DMS153 (cell line): ENCODE data around the gene REEP6.
"Not testable (repeated sequence)": the region's sequence is repeated elsewhere in the genome, so short reads cannot be mapped to it uniquely, and the experiment has no call there.

Experiments
- DNase-seq: peaks from one replicate; lab custom pipeline; 2025; lab: John Stamatoyannopoulos, UW

Gene REEP6

DNA sequence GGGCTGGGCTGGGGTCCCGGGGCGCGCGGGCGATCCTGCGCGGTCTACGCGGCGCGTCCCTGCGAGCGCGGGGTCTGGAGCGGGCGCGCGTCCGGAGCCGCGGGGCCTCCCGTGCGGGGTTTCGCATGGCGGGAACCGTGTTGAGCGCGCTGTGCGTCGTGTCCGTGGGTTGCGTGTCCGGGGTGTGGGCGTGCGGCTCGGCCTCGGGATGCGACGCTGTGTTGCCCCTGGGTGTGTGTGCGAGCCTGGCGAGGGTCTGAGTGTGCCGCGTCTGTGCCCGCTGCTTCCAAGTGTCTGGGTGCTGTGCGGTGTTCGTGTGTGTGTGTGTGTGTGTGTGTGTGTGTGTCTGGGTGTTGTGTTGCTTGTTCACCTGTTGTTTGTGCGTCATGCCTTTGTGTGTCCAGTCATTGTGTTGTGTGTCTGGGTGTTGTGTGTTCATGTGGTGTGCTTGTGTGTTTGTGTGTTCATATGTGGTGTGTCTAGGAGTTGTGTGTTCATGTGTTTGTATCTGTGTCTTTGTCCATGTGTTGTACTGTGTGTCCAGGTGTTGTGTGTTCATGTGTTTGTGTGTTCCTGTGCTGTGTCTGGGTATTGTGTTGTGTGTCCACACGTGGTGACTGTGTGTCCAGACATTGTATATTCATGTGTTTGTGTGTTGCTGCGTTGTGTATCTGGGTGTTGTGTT is 33.4 kb downstream of the REEP6 start:
- no peak for DNase-seq

DNA sequence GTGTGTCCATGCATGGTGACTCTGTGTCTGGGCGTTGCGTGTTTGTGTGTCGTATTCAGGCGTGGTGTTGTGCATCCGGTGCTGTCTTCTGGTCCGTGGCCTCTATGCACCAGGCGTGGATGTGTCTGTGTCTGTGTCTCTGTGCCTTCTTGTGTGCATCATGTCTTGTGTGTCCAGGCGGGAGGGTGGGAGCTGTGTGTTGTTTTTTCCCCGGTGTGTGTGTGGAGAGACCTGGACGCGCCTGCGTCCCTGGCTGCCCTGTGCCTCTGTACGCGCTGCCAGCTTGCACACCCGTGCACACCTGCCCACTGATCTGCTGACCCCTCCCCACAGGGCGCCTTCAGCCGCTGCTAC is 34.0 kb downstream of the REEP6 start:
- no peak for DNase-seq

DNA sequence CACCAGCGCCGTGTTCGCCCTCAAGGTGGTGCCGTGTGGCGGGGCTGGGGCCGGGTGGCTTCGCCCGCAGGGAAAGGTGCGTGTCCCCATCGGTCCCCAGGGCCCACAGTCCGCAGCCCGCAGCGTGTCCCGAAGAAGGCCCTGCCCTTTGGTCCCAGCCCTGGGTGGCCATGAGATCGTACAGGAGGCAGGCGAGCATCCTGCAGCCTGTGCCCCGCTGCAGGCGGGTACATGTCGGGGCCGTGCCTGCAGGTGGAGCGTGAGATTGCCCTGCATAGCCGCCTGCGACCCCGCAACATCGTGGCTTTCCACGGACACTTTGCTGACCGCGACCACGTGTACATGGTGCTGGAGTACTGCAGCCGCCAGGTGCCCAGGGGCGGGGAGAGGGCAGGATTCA is 34.4 kb downstream of the REEP6 start:
- DNase-seq: no peak

DNA sequence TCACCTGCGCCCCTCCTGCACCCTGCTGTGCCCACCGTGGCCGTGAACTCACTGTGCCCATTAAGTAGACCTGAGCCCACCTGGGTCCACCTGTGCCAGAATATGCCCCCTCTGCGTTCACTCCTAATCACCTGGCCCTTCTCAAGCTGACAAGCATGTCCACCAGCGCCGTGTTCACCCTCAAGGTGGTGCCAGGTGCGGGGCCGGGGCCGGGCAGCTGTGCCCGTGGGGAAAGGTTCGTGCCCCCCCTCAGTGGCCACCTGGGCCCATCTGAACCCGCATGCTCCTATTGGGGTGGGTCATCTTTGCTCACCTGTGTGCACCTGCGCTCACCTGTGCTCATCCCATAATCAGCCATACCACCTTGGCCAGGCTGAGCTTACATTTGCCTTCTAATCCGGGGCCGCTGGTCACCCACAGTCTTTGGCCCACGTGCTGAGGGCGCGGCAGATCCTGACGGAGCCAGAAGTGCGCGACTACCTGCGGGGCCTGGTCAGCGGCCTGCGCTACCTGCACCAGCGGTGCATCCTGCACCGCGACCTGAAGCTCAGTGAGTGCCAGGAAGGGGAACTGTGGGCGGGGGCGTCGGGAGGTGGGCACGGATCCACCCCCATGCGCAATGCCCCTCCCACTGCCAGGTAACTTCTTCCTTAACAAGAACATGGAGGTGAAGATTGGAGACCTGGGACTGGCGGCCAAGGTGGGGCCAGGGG is 35.2 kb downstream of the REEP6 start:
- no peak for DNase-seq

DNA sequence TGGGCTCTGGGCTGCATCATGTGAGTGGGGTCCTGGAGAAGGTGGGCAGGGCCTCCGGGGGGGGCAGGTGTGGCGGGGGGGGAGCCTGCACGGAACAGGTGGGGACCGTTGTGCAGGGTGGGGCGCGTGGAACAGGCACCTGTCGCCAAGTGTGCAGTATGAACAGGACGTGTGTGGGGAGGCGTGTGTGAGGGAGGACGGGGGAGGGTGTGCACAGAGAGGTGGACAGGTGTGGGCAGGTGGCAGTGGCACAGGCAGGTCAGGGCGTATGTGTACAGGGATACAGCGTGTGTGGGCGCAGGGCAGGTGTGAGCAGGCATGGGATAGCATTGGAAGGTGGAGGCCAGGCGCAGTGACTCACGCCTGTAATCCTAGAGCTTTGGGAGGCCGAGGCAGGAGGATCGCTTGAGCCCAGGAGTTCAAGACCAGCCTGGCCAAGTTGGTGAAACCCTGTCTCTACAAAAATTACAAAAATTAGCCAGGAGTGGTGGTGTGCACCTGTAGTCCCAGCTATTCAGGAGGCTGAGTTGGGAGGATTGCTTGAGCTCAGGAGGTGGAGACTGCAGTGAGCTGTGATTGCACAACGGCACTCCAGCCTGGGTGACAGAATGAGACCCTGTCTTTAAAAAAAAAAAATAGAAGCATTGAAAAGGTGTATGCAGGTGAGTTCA is 36.1 kb downstream of the REEP6 start:
- no peak for DNase-seq

DNA sequence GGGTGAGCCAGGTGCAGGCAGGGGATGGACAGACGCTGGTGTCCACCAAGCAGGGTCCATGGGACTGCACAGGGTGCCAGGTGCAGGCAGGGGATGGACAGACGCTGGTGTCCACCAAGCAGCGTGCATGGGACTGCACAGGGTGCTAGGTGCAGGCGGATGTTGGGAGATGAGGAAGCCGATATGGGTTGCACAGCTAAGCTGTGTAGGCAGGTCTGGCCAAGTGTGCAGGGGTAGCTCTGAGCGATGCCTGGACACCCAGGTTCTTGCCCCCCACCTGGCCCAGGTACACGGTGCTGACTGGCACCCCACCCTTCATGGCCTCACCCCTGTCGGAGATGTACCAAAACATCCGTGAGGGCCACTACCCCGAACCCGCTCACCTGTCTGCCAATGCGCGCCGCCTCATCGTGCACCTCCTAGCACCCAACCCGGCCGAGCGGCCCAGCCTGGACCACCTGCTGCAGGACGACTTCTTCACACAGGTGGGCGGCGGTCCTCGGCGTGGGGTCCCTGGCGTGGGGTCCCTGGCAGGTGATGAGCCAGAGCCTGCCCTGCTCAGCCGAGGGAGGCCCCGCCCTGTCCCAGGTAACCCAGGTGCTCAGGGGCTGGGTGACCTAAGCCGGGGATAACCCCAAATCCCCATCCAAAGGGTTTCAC is 36.8 kb downstream of the REEP6 start:
- no peak for DNase-seq

DNA sequence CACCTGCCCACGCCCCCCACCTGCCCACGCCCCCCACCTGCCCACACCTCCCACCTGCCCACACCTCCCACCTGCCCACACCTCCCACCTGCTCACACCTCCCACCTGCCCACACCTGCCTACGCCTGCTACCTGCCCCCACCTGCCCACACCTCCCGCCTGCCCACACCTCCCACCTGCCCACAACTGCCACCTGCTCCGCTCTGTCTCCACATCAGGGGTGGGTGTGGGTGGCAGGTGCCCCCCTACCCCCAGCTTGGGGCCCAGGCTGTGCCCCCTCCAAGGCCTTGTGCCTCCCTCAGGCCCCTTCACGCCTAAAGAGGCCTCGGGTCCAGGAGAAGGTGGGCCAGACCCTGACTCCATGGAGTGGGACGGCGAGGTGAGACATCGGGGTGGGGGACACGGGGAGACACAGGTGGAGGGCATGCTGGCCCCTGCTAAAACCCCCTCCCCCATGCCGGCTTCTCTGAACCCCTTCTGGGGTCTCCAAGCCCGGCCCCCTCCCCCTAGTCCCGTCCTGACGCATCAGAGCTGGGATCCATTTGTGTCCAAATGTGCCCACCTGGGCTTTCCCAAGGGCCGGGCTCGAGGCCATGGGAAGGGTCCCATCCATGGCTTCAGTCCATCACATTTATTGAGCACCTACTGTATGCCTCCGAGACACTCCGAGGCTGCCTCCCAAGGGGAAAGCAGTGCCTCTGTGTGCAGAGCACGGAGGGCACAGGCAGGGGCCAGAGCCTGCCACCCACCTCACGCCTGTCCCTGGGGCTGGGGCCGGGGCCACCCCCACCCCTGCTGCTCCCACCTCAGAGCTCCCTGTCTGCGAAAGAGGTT is 37.8 kb downstream of the REEP6 start:
- no peak for DNase-seq

DNA sequence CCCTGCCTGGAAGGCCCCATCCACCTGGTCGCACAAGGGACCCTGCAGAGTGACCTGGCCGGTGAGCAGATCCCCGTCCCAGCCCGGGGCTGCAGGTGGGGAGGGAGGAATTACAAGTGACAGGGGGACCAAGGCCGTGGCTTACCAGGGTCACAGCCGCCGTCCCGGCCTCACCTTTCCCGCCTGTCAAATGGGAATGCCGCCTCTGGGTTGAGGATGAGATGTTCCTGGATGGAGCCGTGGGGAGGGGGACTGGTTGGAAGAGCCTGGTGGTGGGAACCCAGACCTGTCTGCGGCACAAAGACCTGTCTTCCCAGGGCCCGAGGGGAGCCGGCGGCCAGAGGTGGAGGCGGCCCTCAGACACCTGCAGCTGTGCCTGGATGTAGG is 38.4 kb downstream of the REEP6 start:
- DNase-seq: no peak

DNA sequence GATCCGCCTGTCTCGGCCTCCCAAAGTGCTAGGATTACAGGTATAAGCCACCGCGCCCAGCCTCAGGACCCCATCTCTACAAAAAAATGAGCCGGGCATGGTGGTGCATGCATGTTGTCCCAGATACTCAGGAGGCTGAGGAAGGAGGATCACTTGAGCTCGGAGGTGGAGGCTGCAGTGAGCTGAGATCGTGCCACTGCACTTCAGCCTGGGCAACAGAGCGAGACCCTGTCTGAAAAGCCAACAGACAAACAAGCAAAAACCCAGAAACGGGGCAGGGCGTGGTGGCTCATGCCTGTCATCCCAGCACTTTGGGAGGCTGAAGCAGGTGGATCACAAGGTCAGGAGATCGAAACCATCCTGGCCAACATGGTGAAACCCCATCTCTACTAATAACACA is 39.9 kb downstream of the REEP6 start:
- DNase-seq: not testable (repeated sequence)

DNA sequence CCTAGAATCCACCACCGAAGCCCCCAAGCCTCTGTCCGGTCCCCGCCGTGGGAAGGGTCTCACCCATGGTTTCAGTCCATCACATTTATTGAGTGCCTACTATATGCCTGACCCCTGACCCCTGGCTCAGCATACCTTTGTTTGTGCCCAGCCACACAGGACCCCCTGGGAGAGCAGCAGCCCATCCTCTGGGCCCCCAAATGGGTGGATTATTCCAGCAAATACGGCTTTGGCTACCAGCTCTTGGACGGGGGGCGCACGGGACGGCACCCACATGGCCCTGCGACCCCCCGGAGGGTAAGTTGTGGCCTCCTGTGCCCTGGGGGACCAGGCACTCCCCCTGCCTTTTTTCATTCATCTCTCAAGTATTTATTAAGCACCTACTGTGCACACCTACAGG is 40.6 kb downstream of the REEP6 start:
- DNase-seq: no peak

DNA sequence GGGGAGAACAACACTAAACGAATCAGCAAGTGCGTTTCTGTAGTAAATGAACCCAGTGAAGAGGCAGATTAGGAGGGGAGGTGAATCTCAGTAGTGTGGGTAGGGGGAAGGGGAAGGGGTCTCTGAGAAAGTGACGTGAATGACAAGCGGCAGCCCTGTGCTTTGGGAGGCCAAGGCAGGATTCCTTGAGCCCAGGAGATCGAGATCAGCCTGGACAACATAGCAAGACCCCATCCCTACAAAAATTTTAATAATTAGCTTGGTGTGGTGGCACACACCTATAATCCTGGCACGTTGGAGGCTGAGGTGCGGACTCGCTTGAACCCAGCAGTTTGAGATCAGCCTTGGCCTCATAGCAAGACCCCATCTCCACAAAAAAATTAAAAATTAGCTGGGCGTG is 41.0 kb downstream of the REEP6 start:
- DNase-seq: no peak

DNA sequence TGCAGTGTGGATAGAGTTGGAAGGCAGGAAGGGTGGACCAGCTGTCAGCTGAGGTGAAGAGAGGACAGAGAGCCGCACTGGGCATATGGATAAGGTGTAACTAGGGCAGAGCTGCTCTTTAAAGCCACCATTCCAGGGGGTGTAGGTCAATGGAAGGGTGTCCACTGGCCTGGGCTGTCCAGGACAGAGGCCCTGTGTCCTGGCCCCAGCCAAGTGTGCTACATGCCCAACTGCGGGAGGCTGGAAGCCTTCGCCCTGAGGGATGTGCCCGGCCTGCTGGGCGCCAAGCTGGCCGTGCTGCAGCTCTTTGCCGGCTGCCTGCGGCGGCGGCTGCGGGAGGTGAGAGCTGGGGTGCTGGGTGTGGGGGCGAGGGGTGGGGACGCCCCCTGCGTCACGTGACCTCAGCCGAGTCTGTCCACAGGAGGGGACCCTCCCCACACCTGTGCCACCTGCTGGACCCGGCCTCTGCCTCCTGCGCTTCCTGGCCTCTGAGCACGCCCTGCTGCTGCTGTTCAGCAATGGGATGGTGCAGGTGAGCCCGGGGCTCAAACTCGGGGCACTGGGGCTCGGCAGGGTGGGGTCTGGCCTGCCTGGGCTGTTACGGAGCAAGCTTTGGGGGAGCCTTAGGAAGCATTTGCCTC is 42.6 kb downstream of the REEP6 start:
- no peak for DNase-seq

DNA sequence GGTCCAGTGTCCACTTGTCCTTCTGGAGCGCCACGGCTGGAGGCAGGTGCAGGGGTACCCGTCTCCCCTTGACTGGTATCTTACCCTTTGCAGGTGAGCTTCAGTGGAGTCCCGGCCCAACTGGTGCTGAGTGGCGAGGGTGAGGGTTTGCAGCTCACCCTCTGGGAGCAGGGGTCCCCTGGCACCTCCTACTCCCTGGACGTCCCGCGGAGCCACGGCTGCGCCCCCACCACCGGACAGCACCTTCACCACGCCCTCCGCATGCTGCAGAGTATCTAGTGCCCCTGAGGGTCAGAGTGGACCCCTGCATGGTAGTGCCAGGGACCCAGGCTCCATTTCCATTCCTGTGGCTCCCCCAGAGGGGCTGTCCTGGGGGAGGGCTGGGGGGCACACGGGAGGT is 44.0 kb downstream of the REEP6 start:
- no peak for DNase-seq

DNA sequence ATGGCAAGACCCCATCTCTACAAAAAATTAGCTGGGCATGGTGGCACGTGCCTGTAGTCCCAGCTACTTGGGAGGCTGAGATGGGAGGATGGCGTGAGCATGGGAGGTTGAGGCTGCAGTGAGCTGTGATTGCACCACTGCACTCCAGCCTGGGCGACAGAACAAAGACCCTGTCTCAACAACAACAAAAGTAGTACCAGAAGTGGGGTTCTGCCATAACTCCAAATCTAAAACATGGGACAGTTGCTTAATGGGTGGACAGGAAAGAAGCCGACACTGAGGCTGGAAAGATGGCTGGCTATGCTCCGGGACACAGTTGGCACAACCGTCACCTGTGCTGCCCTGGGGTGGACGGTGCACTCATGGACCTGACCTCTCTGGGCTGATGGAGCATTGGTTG is 44.7 kb downstream of the REEP6 start:
- not testable (repeated sequence) for DNase-seq

DNA sequence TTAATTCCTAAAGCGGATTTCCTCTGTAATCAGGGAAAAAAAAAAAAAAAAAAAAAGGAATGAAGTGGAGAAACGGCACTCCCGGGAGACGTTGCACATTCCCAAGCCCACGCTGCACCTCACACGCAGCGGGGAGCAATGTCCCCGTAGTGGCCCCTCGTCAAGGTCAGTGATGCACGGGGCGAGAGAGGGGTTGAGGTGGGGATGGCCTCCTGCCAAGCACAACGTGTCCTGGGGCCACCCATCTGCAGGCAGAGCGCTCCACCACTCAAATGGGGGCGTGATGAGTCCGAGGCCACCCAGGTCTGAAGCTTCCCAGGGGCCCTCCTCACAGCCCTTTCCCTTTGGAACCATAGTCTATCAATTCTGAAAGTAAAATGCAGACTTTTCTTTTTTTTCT is 48.0 kb downstream of the REEP6 start:
- DNase-seq: no peak

DNA sequence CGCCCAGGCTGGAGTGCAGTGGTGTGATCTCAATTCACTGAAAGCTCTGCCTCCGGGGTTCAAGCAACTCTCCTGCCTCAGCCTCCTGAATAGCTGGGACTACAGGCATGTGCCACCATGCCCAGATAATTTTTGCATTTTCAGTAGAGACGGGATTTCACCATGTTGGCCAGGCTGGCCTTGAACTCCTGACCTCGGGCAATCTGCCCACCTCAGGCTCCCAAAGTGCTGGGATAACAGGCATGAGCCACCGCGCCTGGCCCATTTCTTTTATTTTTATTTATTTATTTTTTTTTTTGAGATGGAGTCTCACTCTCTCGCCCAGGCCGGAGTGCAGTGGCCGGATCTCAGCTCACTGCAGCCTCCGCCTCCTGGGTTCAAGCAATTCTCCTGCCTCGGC is 48.8 kb downstream of the REEP6 start:
- DNase-seq: not testable (repeated sequence)

DNA sequence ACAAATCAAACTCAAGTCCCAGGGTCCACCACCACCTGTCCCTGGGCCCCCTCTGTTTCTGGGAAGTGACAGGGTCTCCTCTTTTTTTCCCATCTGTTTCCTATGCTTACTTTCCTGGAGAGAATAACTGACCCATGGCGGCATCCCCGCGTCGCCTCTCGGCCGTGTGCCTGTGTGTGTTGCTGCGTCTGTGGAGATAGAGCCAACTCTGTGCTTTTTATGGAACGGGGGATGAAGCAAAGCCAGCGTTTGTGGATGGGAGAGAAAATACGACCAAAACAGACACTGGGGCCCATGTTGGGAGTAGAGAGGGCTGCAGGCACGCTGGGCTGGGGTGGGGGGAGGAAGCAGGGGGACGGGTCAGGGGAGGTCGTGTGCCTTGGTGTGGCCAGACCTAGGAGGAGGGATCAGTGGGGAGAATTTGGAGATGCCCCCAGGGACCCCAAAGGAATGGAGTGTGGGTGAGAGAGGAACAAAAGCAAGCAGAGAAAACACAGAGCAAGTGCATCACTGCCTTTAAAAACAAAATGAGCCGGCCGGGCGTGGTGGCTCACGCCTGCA is 49.5 kb downstream of the REEP6 start:
- DNase-seq: no peak
